Keratinocyte (primary cell): ENCODE results near the gene TSPYL2. TPM values are rescaled to one million over a fixed set of nuclear protein-coding genes. Genes with fewer than 3 reads are reported as not detected.

Experiments
- DNase-seq: peaks from one replicate; pipeline ENCODE4 v3.0.0-alpha.2; 2011; ENCODE audit warnings: low read depth, missing footprints, low spot score
- FAIRE-seq: peaks from 2 replicates; lab custom pipeline; 2011; peaks lifted over from hg19 to GRCh38; lab: Jason Lieb, UNC
- H2AFZ ChIP-seq: 2 replicates; pipeline ENCODE4 v1.6.0; 2012; ENCODE audit warnings: low read length, control low read depth, inconsistent platforms; ENCODE audit not compliant: control insufficient read depth
- H3K27ac ChIP-seq: 2 replicates; pipeline ENCODE4 v1.5.1; 2011; ENCODE audit warnings: low read length; ENCODE audit not compliant: control insufficient read depth, insufficient read depth
- H3K27me3 ChIP-seq: 3 replicates; pipeline ENCODE4 v1.6.0; 2011; ENCODE audit warnings: low read length; ENCODE audit not compliant: control insufficient read depth, insufficient read depth; ENCODE audit errors: extremely low read depth
- H3K36me3 ChIP-seq, 2 experiments: 2 replicates in 1 of 2; 3 replicates in 1 of 2; pipeline ENCODE4 v1.5.1; 2011; ENCODE audit warnings: low read length in 2 of 2, mild to moderate bottlenecking in 1 of 2; ENCODE audit not compliant: control insufficient read depth in 2 of 2, insufficient read depth in 2 of 2; ENCODE audit errors: extremely low read depth in 1 of 2
- H3K4me1 ChIP-seq: 3 replicates; pipeline ENCODE4 v1.5.1; 2011; ENCODE audit warnings: low read length; ENCODE audit not compliant: control insufficient read depth, insufficient read depth; ENCODE audit errors: extremely low read depth
- H3K4me2 ChIP-seq: 3 replicates; pipeline ENCODE4 v1.6.0; 2011; ENCODE audit warnings: low read depth, low read length; ENCODE audit not compliant: control insufficient read depth, insufficient read depth; ENCODE audit errors: extremely low read depth
- H3K4me3 ChIP-seq, 3 experiments: fragments of 200-600 bp in 1 of 3; sonication (generic) in 1 of 3; 2 replicates in 2 of 3; 3 replicates in 1 of 3; pipeline ENCODE4 v1.5.1; 2011 to 2016; ENCODE audit warnings: low read length in 3 of 3, mild to moderate bottlenecking in 3 of 3, control low read depth in 2 of 3, inconsistent platforms in 1 of 3, low read depth in 1 of 3, mixed read lengths in 1 of 3, mixed run types in 1 of 3, moderate library complexity in 1 of 3; ENCODE audit not compliant: control insufficient read depth in 2 of 3, insufficient read depth in 2 of 3; ENCODE audit errors: extremely low read depth in 1 of 3
- H3K79me2 ChIP-seq: 2 replicates; pipeline ENCODE4 v1.6.0; 2012; ENCODE audit warnings: low read length; ENCODE audit not compliant: control insufficient read depth, insufficient read depth
- H3K9ac ChIP-seq: 3 replicates; pipeline ENCODE4 v1.6.0; 2011; ENCODE audit warnings: low read length; ENCODE audit not compliant: control insufficient read depth, insufficient read depth; ENCODE audit errors: extremely low read depth
- H3K9me1 ChIP-seq: 3 replicates; pipeline ENCODE4 v1.6.0; 2011; ENCODE audit warnings: low read length; ENCODE audit not compliant: control insufficient read depth, insufficient read depth; ENCODE audit errors: extremely low read depth
- H3K9me3 ChIP-seq: 2 replicates; pipeline ENCODE4 v1.5.1; 2012; ENCODE audit warnings: low read depth, low read length; ENCODE audit not compliant: control insufficient read depth
- H4K20me1 ChIP-seq: 3 replicates; pipeline ENCODE4 v1.6.0; 2011; ENCODE audit warnings: low read length; ENCODE audit not compliant: control insufficient read depth, insufficient read depth; ENCODE audit errors: extremely low read depth
- EZH2 ChIP-seq: IDR thresholded peaks from one replicate; pipeline ENCODE4 v1.6.1; 2012; ENCODE audit warnings: inconsistent platforms, mild to moderate bottlenecking, low read length, moderate library complexity
- dilution Hi-C: fragments of 300-500 bp; cut with MboI; formaldehyde crosslinking; loops from one replicate; pipeline ENCODE4 v1.7.0; 2020; ENCODE audit warnings: low sequenced_read_pairs; ENCODE audit not compliant: extremely low pct_ligation_motif_present
- polyA plus RNA-seq, 5 experiments: library from polyadenylated mRNA; depleted of rRNA in 3 of 5; stranded (reverse) in 3 of 5; stranded (forward) in 1 of 5; unstranded in 1 of 5; fragments of >200 nt; gene quantifications; 1 replicate in 1 of 5; 2 replicates in 3 of 5; 3 replicates in 1 of 5; pipeline versions ENCODE4 v1.2.1 to v1.2.3, GENCODE V29; 2011 to 2012; ENCODE audit warnings: missing spikeins in 2 of 5, low read depth in 1 of 5, low replicate concordance in 1 of 5
- TF ChIP-seq, protein P1 (sequence below), 3 experiments: IDR thresholded peaks in 1 of 3; conservative IDR thresholded peaks in 1 of 3; optimal IDR thresholded peaks in 1 of 3; 2 replicates in 2 of 3; 3 replicates in 1 of 3; pipeline versions ENCODE3 to v1.5.1; 2011; ENCODE audit warnings: low read length in 3 of 3, mild to moderate bottlenecking in 3 of 3, moderate library complexity in 2 of 3, control low read depth in 1 of 3, inconsistent platforms in 1 of 3; ENCODE audit not compliant: insufficient read depth in 2 of 3; ENCODE audit errors: extremely low read depth in 1 of 3

Gene TSPYL2
- polyA plus RNA-seq, 1 donor (not counting 4 experiments of a cell fraction or from before 2014, with no cell fraction given): 17.9 TPM

DNA sequence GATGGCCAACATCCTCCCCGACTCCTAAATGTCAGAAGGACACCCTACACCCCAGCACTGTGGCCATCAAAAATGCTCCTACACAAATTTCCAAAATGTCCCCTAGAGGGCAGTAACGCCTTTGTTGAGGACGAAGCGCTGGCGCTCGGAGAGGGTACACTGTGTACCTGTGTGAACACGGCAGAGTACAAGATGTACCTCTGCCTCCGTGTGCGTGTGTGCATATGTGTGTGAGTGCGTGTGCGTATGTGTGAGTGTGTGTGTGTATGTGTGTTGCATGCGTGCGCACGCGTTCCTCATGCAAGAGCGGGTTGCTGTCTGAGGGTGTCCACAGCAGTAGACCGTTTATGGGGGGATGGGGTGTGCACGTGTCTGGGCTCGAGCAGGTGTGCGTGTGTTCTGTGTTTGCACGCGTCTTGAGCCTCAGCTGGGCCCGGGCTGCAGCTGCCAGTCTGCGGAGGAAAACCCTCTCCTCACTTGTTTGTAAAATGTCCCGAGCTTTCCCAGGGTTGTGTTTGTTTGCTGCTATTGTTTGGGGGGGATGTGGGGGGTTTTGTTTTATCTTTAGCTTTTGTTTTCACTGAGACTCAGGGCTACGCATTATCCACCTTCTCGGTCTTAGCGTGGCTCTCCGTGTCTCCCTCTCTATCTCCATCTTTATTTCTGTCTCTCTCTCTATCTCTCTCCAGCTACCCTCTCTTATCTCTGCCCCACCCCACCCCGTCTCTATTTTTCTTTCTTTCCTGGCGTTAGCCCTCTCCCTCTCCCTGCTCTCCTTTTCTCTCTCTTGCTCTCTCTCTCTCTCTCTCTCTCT is 10.4 kb upstream of the TSPYL2 start:
- peak overlapping the region; percentile 47 for H3K9ac ChIP-seq
- no peaks in the 10 kb centered on the region for H3K27me3 ChIP-seq
- H3K27ac ChIP-seq: peak overlapping the region; percentile 40
- FAIRE-seq: no peak
- peak overlapping the region; percentile 88 for H2AFZ ChIP-seq
- no peaks in the 10 kb centered on the region for H3K79me2 ChIP-seq
- H3K36me3 ChIP-seq: no peaks in the 10 kb centered on the region
- H4K20me1 ChIP-seq: no peaks in the 10 kb centered on the region
- TF ChIP-seq EZH2: no peak
- TF ChIP-seq, protein P1, sequence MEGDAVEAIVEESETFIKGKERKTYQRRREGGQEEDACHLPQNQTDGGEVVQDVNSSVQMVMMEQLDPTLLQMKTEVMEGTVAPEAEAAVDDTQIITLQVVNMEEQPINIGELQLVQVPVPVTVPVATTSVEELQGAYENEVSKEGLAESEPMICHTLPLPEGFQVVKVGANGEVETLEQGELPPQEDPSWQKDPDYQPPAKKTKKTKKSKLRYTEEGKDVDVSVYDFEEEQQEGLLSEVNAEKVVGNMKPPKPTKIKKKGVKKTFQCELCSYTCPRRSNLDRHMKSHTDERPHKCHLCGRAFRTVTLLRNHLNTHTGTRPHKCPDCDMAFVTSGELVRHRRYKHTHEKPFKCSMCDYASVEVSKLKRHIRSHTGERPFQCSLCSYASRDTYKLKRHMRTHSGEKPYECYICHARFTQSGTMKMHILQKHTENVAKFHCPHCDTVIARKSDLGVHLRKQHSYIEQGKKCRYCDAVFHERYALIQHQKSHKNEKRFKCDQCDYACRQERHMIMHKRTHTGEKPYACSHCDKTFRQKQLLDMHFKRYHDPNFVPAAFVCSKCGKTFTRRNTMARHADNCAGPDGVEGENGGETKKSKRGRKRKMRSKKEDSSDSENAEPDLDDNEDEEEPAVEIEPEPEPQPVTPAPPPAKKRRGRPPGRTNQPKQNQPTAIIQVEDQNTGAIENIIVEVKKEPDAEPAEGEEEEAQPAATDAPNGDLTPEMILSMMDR (optimal IDR thresholded peaks at IDR 0.05 in 1 of 3, IDR thresholded peaks at IDR 0.05 in 1 of 3, conservative IDR thresholded peaks at IDR 0.05 in 1 of 3; ENCODE audit: extremely low read depth in 1 of 3, insufficient read depth in 2 of 3, low read length in 3 of 3): peak; percentile 62 to 80 (median 75)
- dilution Hi-C loops: no loop called here
- peak overlapping the region; percentile 84 for H3K4me2 ChIP-seq
- H3K4me3 ChIP-seq: peak overlapping the region in 2 of 3 experiments; percentile 42 to 79
- no peaks in the 10 kb centered on the region for H3K9me1 ChIP-seq
- DNase-seq: peak; percentile 52
- H3K9me3 ChIP-seq: no peaks in the 10 kb centered on the region
- H3K4me1 ChIP-seq: no peaks in the 10 kb centered on the region

DNA sequence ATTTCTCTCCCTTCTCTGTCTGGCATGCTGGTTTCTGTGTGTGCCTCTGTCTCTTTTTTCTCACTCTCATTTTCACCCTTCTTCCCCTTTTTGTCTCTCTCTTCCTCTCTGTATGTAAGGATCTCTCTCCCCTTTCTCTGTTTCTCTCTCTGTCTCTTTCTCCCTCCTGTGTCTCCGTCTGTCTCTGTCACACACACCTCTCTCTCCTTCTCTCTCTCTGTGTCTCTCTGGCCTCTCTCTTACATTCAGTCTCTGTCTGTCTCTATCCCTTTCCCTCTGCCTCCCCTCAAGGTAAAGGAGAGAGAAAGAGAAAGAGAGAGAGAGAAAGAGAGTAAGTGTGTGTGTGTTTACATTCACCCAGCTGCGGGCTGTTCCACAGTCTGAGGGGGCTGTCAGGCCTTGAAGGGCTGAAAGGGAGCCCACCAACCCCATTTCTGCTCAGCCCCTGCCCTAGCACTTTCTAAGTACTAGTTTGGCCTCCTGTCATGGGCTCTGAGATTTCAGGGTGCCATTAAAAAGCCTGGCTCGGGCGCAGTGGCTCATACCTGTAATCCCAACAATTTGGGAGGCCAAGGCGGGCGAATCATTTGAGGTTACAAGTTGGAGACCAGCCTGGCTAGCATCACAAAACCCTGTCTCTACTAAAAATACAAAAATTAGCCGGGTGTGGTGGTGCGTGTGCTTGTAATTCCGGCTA is 9.6 kb upstream of the TSPYL2 start:
- Histone ChIP-seq H2AFZ (peak overlapping the region; percentile 88), H3K9ac (peak overlapping the region; percentile 47), H3K27ac (peak overlapping the region; percentile 26), H3K4me1 (no peaks in the 10 kb centered on the region), H3K9me3 (no peaks in the 10 kb centered on the region), H3K79me2 (no peaks in the 10 kb centered on the region), H3K9me1 (no peaks in the 10 kb centered on the region), H3K27me3 (no peaks in the 10 kb centered on the region), H4K20me1 (no peaks in the 10 kb centered on the region), H3K4me2 (peak overlapping the region; percentile 84), H3K4me3 (peak overlapping the region in 1 of 3 experiments; percentile 42), H3K36me3 (no peaks in the 10 kb centered on the region)
- FAIRE-seq (no peak), DNase-seq (no peak)
- no peak for TF ChIP-seq EZH2
- TF ChIP-seq, protein P1 (optimal IDR thresholded peaks at IDR 0.05 in 1 of 3, IDR thresholded peaks at IDR 0.05 in 1 of 3, conservative IDR thresholded peaks at IDR 0.05 in 1 of 3; ENCODE audit: extremely low read depth in 1 of 3, insufficient read depth in 2 of 3, low read length in 3 of 3): no peak
- dilution Hi-C loops: no loop called here
